Stimulated activated effector memory CD8-positive, alpha-beta T cell treated with anti-CD3 and anti-CD28 coated beads, Interleukin-12 subunit alpha, Interleukin-12 subunit beta, amount 100 ng/mL, for 72 hours (primary cell): ENCODE results near the gene PPP3CA.
"Not testable (repeated sequence)": the region's sequence is repeated elsewhere in the genome, so short reads cannot be mapped to it uniquely, and the experiment has no call there.

Experiments used
- ATAC-seq: fragments of 150-1000 bp; cut with Tn5 transposase; 2 replicates; pipeline ENCODE4 v1.10.0; 2021
- DNase-seq, 2 donors: peaks; one replicate each; pipeline ENCODE4 v3.0.0; 2021 to 2022; ENCODE audit warnings: low spot score in 2 of 2
- H3K27ac Mint-ChIP-seq: one replicate; pipeline ENCODE4 v1.8.0; 2022; ENCODE audit warnings: mild to moderate bottlenecking, mixed read lengths
- H3K36me3 Mint-ChIP-seq: one replicate; pipeline ENCODE4 v1.8.0; 2022; ENCODE audit warnings: mild to moderate bottlenecking, mixed read lengths
- H3K4me1 Mint-ChIP-seq: one replicate; pipeline ENCODE4 v1.8.0; 2022; ENCODE audit warnings: mixed read lengths
- H3K4me3 Mint-ChIP-seq: one replicate; pipeline ENCODE4 v1.8.0; 2022; ENCODE audit warnings: mild to moderate bottlenecking, mixed read lengths
- H3K9me3 Mint-ChIP-seq: one replicate; pipeline ENCODE4 v1.8.0; 2022; ENCODE audit warnings: mixed read lengths

Gene PPP3CA

DNA sequence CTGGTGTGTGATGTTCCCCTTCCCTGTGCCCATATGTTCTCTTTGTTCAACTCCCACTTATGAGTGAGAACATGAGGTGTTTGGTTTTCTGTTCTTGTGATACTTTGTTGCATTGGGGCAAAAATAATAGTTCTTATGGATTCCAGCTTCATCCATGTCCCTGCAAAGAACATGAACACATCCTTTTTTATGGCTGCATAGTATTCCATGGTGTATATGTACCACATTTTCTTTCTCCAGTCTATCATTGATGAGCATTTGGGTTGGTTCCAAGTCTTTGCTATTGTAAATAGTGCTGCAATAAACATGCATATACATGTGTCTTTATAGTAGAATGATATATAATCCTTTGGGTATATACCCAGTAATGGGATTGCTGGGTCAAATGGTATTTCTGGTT lies 254.7 kb downstream of the PPP3CA start:
- not testable (repeated sequence) for H3K27ac Mint-ChIP-seq, H3K4me1 Mint-ChIP-seq, H3K4me3 Mint-ChIP-seq, ATAC-seq, H3K9me3 Mint-ChIP-seq, DNase-seq, H3K36me3 Mint-ChIP-seq

DNA sequence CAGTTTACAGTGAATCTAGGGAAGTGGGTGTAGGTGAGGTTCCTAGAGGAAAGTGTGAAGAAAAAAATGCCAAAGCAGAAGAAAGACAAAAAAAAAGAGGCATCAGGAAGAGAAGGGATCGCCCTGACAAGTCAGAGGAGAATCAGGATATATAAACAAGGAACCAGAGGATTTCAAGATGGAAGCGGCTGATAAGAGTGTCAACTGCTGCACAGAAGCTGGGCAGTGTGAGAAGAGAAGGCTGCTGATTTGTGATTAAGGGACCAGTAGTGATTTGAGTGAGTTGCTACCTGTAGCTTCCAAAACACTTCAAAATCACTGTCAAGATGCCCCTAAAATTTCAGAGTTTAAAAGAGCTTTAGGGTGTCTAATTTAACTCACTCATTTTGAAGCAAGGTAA lies 258.2 kb downstream of the PPP3CA start:
- peaks cover 13% of the 10 kb centered on the region for H3K36me3 Mint-ChIP-seq
- no peak overlapping the region for H3K4me3 Mint-ChIP-seq
- no peak for DNase-seq
- peaks cover 6% of the 10 kb centered on the region for H3K4me1 Mint-ChIP-seq
- H3K9me3 Mint-ChIP-seq: no peaks in the 10 kb centered on the region
- ATAC-seq: no peak
- no peak overlapping the region for H3K27ac Mint-ChIP-seq

DNA sequence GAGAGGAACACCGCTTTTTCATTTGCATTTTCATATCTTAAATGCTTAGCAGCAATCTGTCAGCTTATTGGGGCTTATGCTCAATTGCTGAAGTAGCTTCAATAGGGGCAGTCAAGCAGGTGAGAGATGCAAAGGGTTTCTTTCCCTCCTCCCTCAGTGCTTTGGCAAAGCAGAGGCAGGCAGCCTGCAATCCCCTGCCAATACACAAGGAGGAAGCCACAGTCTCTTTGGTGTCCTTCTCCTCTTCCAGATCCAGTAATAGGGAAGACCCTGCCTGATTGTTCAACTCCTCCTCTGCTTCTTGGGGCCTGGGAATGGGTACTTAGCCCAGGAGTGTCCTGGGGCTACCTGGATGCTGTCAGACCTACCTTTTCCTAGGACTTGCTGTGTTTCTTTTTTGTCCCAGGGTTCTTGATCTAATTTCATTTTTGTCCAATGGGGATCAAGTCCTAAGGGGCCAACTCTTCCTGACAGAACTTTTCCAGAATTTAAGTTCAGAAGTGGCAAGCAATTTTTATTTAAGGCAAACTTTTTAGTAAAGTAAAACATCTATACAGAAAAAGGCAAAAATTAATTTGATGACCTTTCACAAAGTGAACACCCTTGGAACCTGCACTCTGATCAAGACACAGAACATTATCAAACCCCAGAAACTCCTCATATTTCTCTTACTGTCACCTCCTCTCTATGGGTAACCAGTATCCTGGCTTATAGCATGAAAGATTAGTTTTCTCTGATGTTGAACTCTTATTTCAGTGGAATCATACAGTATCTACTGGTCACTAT lies 260.3 kb downstream of the PPP3CA start:
- Mint-ChIP-seq H3K36me3 (peaks cover 15% of the 10 kb centered on the region), H3K27ac (no peak overlapping the region), H3K9me3 (no peaks in the 10 kb centered on the region), H3K4me3 (no peak overlapping the region), H3K4me1 (peaks cover 6% of the 10 kb centered on the region)
- ATAC-seq (no peak), DNase-seq (no peak)

DNA sequence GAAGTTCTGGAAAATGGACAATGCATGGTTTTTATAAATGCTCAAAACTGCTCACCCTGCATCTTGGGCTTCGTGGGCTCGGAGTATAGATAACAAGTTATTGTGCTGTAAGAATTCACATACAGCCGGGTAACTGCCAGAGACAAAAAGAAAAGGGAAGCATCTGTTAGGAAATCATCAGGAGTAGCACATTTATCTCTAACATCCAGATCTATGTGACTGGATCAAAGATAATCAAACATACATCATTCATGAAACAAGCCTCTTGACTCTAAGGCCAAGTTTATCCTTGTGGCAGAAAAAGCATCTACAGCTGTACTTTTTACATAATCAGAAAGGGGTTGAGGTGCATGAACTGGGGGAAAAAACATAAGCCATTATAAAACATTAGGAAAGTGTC lies 264.2 kb downstream of the PPP3CA start:
- Mint-ChIP-seq H3K9me3 (no peaks in the 10 kb centered on the region), H3K4me3 (no peak overlapping the region), H3K36me3 (peaks cover 35% of the 10 kb centered on the region), H3K27ac (no peak overlapping the region), H3K4me1 (peaks cover 6% of the 10 kb centered on the region)
- ATAC-seq: no peak
- DNase-seq: no peak

DNA sequence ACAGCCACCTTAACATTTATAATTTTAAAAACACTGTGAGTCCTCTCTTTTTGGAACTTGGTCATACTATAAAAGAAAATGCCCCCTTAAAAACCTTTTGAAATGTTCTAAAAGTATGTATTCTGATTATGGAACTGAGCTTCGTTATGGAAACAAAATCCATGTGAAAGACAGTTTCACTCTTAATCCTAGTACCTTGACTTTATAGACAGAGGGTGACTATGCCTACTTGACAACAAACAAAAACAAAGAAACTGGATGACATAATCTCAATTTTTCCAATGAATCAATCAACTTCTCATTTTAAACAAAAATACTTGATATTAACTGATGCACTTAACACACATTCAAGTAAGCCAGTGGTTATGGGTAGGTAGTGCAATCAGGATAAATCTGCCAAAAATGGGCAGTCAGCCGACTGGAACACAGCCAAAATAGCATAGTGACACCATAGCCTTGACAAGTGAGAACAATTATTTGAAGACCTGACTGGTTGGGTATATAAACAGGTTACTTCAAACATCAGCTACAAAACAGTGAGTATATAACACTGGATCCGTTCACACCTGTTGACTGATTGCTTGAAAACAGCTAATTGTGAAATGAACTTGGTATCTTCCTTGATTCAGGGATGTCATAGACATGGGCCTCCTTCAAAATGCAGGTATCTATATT lies 265.5 kb downstream of the PPP3CA start:
- H3K4me1 Mint-ChIP-seq: peaks cover 8% of the 10 kb centered on the region
- DNase-seq (no peak), ATAC-seq (no peak)
- no peaks in the 10 kb centered on the region for H3K9me3 Mint-ChIP-seq
- H3K36me3 Mint-ChIP-seq: peaks cover 35% of the 10 kb centered on the region
- H3K27ac Mint-ChIP-seq: no peak overlapping the region
- H3K4me3 Mint-ChIP-seq: no peak overlapping the region

DNA sequence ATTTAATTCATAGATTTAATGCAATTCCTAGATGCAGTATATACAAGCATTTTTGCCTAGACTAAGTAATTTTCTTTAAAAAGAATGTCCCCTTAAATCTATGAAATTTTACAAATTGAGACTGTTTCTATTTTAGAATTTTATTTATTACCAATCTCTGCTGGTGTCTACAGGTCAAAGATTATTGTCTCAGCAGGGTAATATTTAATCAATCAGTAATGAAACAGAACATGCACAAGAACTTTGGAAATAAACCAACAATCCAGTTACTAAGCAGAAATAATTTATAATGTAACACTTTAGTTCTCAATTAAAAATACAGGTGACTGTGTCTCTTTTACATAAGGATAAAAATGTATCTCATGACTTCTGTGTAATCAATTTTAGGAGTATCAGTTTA lies 266.2 kb downstream of the PPP3CA start:
- no peak overlapping the region for H3K27ac Mint-ChIP-seq
- no peaks in the 10 kb centered on the region for H3K9me3 Mint-ChIP-seq

DNA sequence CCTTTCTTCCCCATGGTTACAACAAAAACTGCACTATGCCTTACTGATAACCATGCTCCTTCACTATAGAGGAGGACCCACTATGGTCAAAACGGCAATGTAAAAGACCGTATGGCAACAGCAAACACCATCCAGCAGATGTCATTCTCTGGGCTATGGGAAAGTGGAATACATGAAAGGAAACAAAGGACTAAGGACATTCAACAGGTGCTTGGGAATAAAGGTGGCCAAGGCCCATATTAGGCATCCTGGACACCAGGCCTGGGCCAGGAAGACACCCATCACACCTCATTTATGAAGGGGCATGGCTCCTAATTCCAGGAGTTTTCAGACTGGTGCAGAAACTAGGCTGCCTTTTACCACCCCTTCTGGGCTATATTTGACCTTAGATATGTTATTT lies 268.4 kb downstream of the PPP3CA start:
- ATAC-seq: no peak
- Mint-ChIP-seq H3K9me3 (no peaks in the 10 kb centered on the region), H3K36me3 (peaks cover 30% of the 10 kb centered on the region), H3K4me1 (peaks cover 23% of the 10 kb centered on the region), H3K27ac (no peak overlapping the region), H3K4me3 (no peak overlapping the region)
- DNase-seq: no peak

More for the DNA sequence above, 266.2 kb downstream of the PPP3CA start:
- Mint-ChIP-seq H3K4me1 (peaks cover 12% of the 10 kb centered on the region), H3K36me3 (peaks cover 35% of the 10 kb centered on the region), H3K4me3 (no peak overlapping the region)
- DNase-seq (no peak), ATAC-seq (no peak)

DNA sequence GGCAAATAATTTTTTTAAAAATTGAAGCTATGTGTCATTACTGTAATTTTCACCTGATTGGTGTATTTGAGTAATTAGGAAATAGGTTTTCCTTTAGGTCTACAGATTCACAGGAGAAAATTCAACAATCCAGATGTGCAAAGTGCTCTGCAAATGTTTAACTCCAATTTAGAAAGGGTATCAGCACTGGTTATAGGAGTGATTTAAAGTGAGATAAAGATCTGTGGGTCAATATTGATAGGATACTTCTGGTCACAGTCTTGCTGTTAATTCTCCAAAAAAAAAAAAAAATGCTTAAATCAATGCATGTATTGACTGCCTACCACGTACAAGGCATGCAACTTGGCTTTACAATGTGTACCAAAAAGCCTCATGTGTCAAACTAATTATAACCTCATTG lies 271.3 kb downstream of the PPP3CA start:
- no peak overlapping the region for H3K4me3 Mint-ChIP-seq
- peaks cover 23% of the 10 kb centered on the region for H3K4me1 Mint-ChIP-seq
- H3K27ac Mint-ChIP-seq: no peak overlapping the region
- H3K36me3 Mint-ChIP-seq: peaks cover 21% of the 10 kb centered on the region
- ATAC-seq (no peak), DNase-seq (no peak)
- no peaks in the 10 kb centered on the region for H3K9me3 Mint-ChIP-seq

DNA sequence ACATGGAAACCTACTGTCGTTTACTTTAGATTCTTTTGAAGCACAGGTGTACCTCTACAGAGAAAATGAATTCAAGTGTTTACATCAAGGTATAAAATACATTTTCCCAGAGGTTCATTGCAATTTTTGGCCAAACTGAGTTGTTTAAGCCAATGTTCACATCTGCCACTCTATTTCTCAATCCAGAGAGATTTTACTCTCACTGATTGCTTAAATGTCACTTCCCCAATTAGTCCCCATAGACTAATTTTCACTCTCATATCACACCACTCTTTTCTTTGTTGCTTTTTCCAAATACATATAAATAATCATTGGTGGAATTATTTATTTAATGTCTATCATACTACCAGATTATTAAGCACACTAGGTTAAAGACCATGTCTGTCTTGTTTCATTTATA lies 271.8 kb downstream of the PPP3CA start:
- Mint-ChIP-seq H3K9me3 (no peaks in the 10 kb centered on the region), H3K36me3 (peaks cover 17% of the 10 kb centered on the region), H3K4me3 (no peak overlapping the region), H3K27ac (no peak overlapping the region), H3K4me1 (peaks cover 23% of the 10 kb centered on the region)
- DNase-seq (no peak), ATAC-seq (no peak)

DNA sequence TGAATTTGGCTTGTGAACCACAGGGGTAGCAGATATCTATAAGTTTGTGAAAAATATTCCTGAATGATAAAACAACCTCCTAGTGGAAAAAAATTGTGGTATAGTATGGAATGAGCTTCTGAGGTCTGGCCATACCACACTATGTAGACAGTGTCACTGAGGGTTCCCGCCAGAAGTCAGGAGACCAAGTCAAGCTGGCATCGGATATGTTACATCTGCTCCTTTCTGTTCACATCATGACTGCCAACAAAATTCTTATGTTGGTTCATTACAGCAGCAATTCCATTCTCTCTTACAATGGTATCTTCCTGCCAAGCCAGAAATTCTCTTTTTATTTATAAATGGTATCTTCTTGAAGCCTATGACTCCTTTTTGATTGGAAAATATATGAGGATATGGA lies 273.0 kb downstream of the PPP3CA start:
- no peak overlapping the region for H3K4me3 Mint-ChIP-seq
- peaks cover 6% of the 10 kb centered on the region for H3K36me3 Mint-ChIP-seq
- H3K9me3 Mint-ChIP-seq: no peaks in the 10 kb centered on the region
- H3K4me1 Mint-ChIP-seq: peaks cover 23% of the 10 kb centered on the region
- no peak for DNase-seq
- ATAC-seq: no peak
- H3K27ac Mint-ChIP-seq: no peak overlapping the region

DNA sequence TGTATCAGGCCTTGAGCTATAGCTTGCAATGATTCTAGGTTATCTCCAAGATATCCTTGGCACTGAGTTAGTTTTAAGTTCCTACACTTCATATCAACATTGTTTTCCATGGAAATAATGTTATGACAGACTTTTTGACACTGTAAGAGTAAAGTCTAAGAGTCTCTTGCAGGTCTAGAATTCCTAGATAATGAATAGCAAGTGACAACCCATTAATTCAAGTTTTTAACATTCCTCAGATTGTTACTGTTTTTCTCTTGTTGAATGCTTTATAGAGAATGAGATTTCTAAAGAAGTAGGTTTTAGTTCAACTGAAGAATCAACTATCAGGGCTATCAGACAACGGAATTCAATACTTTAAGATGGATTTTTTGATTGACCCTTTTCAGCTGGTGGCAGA lies 276.1 kb downstream of the PPP3CA start:
- peaks cover 5% of the 10 kb centered on the region for H3K36me3 Mint-ChIP-seq
- DNase-seq: no peak
- peaks cover 11% of the 10 kb centered on the region for H3K4me1 Mint-ChIP-seq
- no peak for ATAC-seq
- no peak overlapping the region for H3K4me3 Mint-ChIP-seq
- no peak overlapping the region for H3K27ac Mint-ChIP-seq
- no peaks in the 10 kb centered on the region for H3K9me3 Mint-ChIP-seq

DNA sequence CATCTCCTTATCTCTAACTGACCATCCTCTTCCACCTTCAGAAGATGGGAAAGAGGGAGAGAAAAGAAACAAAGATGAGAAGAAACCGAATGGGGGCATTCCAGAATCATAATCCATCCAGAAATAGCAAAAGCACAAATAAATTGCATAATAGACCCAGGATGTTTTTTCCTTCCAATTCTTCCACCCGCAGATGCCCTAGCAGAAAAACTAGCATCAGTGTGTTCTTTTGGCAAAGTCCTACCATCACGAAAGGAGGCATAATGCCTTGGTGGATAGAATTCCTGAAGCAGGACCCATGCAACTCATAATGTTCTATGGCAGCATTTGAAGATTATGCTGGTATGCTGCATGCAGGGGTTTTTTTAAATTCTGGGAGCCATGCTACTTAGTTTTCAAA lies 279.2 kb downstream of the PPP3CA start:
- ATAC-seq: no peak
- Mint-ChIP-seq H3K4me3 (no peak overlapping the region), H3K27ac (no peak overlapping the region), H3K4me1 (no peaks in the 10 kb centered on the region), H3K9me3 (no peaks in the 10 kb centered on the region), H3K36me3 (peaks cover 7% of the 10 kb centered on the region)
- DNase-seq: no peak

DNA sequence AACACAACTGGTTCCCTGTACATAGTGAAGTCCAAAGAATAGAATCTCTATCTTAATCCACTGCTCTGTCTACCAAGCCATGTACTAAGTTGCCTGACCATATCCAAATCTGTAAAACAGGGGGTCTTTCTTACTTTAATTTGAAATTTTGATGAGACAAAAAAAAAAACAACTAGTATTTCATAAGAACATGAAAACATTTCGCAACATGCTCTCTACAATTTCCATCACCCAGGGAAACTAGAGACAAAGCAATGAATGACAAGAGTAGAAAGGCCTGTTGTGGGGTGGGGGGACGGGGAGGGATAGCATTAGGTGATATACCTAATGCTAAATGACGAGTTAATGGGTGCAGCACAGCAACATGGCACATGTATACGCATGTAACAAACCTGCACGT lies 279.9 kb downstream of the PPP3CA start:
- no peak for ATAC-seq
- H3K4me1 Mint-ChIP-seq: no peaks in the 10 kb centered on the region
- no peaks in the 10 kb centered on the region for H3K9me3 Mint-ChIP-seq
- H3K27ac Mint-ChIP-seq: no peak overlapping the region
- DNase-seq: no peak
- H3K4me3 Mint-ChIP-seq: no peak overlapping the region
- peaks cover 15% of the 10 kb centered on the region for H3K36me3 Mint-ChIP-seq

DNA sequence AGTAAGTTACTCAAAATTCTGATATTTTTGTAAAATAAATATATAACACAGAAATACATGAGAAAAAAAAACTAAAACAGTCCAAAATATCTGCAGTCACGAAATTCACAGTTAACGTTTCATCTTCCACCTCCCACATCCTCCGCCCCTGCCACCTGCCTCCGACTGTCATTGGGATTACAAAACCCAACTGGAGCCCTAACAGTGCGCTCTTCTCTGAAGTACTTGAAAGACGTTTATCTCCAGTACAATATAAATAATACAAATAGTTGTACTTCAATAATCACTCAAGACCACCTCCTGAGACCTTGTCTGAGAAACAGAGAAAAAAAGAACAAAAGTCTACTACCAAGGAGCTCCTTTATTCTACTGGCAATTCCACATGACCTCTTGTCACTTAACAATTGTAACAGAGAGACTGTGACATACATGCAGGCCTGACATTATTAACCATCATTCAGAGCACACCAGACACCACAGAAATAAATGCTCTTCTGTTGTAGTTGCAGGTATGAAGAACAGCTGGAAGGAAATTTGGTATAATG lies 280.6 kb downstream of the PPP3CA start:
- H3K4me1 Mint-ChIP-seq: no peaks in the 10 kb centered on the region
- no peak overlapping the region for H3K27ac Mint-ChIP-seq
- H3K36me3 Mint-ChIP-seq: peaks cover 18% of the 10 kb centered on the region
- ATAC-seq (no peak), DNase-seq (no peak)
- H3K4me3 Mint-ChIP-seq: no peak overlapping the region
- H3K9me3 Mint-ChIP-seq: no peaks in the 10 kb centered on the region

DNA sequence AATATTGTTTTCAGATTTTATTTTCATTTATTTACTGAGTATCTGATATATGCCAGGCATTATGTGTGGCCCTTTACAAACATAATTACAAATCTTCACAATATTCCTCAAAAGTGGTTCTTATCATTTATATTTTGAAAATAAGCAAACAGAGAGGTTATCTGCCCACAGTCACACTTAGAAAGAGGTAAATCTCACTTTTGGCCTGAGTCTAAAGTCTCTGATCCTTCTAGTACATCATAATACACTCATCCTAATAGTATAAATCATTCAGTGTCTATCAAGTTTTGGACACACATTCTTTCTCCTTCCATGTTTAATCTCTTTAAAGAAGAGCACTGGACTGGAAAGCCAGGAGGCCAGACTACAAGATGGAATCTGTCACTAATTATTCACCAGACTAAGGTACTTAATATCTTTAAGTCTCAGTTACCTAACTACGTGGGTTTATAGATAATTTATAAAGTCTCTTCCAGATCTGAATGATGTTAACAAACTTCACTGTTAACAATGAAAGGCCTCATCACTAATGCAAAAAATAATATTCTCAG lies 281.3 kb downstream of the PPP3CA start:
- Mint-ChIP-seq H3K27ac (no peak overlapping the region), H3K4me3 (no peak overlapping the region), H3K4me1 (no peaks in the 10 kb centered on the region), H3K36me3 (peaks cover 18% of the 10 kb centered on the region), H3K9me3 (no peaks in the 10 kb centered on the region)
- ATAC-seq: no peak
- DNase-seq: no peak

DNA sequence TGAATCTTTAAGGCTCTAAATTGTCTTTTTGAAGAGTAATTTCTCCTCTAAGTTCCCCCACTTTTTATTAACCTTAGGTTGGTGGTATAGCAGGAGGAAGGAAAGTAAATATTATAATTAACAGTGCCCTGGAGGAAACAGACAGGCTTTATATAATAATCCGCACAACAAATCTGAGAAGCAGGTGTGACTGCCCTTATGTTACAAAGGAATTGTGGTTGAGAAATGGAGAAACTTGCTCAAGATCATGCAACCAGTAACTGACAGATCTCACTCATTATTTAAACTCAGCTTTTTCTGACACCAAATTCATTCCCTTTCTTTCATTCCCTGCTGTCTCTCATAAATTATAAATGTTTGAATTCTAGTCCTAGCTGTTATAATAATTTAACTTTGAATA lies 282.0 kb downstream of the PPP3CA start:
- H3K4me1 Mint-ChIP-seq: no peaks in the 10 kb centered on the region
- H3K9me3 Mint-ChIP-seq: no peaks in the 10 kb centered on the region
- peaks cover 18% of the 10 kb centered on the region for H3K36me3 Mint-ChIP-seq
- no peak for DNase-seq
- no peak overlapping the region for H3K27ac Mint-ChIP-seq
- no peak for ATAC-seq
- no peak overlapping the region for H3K4me3 Mint-ChIP-seq
